ENCODE data around the gene ATF3.
A peak's percentile ranks its signal among the peaks of the same experiment; 100 is the strongest.
"Not testable (repeated sequence)": the region's sequence is repeated elsewhere in the genome, so short reads cannot be mapped to it uniquely, and the experiment has no call there.

The ATF3 gene

GRCh38 chr1:212652609-212653008 is 44.0 kb downstream of the ATF3 start:
- H3K4me3 ChIP-seq (ENCODE audit: low read depth, low read length), result no peak overlapping the region
- H3K27me3 ChIP-seq, result no peaks in the 10 kb centered on the region
- TF ChIP-seq, protein P1, sequence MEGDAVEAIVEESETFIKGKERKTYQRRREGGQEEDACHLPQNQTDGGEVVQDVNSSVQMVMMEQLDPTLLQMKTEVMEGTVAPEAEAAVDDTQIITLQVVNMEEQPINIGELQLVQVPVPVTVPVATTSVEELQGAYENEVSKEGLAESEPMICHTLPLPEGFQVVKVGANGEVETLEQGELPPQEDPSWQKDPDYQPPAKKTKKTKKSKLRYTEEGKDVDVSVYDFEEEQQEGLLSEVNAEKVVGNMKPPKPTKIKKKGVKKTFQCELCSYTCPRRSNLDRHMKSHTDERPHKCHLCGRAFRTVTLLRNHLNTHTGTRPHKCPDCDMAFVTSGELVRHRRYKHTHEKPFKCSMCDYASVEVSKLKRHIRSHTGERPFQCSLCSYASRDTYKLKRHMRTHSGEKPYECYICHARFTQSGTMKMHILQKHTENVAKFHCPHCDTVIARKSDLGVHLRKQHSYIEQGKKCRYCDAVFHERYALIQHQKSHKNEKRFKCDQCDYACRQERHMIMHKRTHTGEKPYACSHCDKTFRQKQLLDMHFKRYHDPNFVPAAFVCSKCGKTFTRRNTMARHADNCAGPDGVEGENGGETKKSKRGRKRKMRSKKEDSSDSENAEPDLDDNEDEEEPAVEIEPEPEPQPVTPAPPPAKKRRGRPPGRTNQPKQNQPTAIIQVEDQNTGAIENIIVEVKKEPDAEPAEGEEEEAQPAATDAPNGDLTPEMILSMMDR (IDR thresholded peaks at IDR 0.05; ENCODE audit: low read depth, low read length), result no peak
- H3K9me3 ChIP-seq, result no peaks in the 10 kb centered on the region
- DNase-seq, result no peak
- H3K36me3 ChIP-seq, result no peaks in the 10 kb centered on the region
- no peaks in the 10 kb centered on the region for H3K4me1 ChIP-seq

DNA sequence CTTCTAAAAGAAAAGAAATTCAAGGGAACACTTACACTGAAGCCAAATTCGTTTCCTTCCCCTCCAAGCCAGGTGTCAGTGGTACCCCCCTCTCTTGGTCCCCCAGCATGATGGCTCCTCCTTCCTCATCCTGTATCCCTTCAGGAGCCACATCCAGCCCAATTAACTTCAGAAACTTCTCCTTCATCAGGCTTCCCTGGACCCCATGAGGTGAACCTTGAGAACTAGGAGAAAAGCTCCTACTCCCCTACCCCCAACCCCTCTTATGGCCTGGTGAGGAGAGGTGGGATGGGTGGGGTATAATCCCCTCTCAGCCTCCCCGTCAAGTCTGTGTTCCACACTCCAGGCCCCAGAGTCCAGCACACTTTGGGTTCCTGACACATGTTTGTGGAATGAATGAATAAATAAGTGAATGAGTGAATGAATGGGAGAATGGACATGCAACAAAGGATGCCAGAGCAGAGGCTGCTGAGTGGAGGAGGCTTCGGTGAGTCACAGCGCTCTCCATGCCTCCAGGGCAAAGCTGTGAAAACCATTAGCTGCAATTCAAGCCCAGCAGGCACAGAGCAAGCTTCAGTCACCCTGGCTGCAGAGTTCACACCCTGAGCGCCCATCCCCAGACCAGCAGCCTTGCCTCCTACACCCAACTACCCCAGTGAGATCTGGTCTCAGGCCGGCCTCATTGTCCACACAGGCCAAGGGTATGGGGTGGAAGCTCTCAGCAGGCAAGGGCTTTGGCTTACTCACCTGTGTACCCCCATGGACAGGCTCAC is 47.3 kb downstream of the ATF3 start:
- peak; percentile 37 for DNase-seq
- Histone ChIP-seq H3K27me3 (no peaks in the 10 kb centered on the region), H3K9me3 (no peaks in the 10 kb centered on the region), H3K4me1 (no peaks in the 10 kb centered on the region), H3K36me3 (no peaks in the 10 kb centered on the region), H3K4me3 (ENCODE audit: low read depth, low read length) (no peak overlapping the region)
- TF ChIP-seq, protein P1 (IDR thresholded peaks at IDR 0.05; ENCODE audit: low read depth, low read length), result no peak

DNA sequence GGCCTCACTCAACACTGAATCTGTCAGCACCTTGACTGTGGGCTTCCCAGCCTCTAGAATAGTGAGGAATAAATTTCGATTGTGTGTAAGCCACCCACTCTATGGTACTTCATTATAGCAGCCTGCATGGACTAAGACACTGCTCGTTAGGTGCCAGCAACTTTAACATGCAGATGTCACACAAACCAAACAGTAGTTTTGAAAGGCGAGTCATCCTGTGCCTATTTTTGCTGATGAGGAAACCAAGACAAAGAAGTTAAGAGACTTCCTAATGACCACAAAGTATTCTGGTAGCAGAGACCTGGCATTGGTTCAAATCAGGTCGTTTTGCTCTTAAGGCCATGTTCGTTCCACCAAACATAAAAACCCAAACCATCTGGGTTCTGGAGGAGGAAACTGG is 48.2 kb downstream of the ATF3 start:
- H3K36me3 ChIP-seq, result no peaks in the 10 kb centered on the region
- H3K9me3 ChIP-seq, result no peaks in the 10 kb centered on the region
- TF ChIP-seq, protein P1 (IDR thresholded peaks at IDR 0.05; ENCODE audit: low read depth, low read length), result no peak
- H3K27me3 ChIP-seq, result no peaks in the 10 kb centered on the region
- no peak overlapping the region for H3K4me3 ChIP-seq (ENCODE audit: low read depth, low read length)
- no peaks in the 10 kb centered on the region for H3K4me1 ChIP-seq
- no peak for DNase-seq

DNA sequence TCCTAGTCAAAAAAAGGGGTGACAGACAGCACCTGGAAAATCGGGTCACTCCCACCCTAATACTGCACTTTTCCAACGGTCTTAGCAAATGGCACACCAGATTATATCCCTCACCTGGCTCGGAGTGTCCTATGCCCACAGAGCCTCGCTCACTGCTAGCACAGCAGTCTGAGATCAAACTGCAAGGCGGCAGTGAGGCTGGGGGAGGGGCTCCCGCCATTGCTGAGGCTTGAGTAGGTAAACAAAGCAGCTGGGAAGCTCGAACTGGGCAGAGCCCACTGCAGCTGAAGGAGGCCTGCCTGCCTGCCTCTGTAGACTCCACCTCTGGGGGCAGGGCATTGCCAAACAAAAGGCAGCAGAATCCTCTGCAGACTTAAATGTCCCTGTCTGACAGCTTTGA is 49.7 kb downstream of the ATF3 start:
- not testable (repeated sequence) for H3K4me3 ChIP-seq (ENCODE audit: low read depth, low read length); DNase-seq

DNA sequence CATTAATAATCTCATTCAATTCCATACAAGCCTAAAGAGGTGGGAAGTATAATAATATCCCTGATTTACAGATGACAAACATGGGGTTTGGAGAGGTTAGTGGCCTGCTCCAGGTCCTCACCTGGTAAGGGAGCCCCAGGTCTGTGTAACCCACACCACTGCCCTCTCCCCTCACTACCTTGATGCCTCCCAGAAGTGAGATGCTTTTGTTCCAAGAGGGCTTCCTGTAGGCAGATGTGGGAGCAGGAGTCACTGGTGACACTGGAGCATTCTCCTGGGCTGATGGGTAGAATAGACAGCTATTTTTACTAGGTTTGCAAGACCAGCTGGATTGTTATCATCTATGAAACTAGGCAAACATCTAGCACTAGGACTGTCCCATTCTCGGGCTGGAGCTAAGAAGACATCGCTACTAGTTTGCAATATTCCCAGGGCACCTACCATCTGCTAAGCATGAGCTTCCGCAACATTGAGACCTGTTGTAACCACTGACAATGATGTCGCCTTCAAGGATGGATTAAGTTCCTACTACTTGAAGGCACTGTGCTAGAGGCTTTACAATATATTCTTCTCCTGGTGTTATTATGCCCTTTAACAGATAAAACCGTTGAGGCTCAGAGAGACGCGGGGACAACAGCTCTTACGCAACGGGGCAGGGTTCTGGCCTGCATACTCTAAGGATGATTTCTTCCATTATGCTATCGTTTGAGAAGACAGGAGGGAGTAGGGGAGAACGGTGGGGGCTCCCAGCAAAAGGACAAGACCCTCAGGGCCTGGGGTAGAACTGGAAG is 56.0 kb downstream of the ATF3 start:
- DNase-seq, result no peak
- Histone ChIP-seq H3K36me3 (no peaks in the 10 kb centered on the region), H3K4me3 (ENCODE audit: low read depth, low read length) (no peak overlapping the region; the same call in 1 of the 2 replicates), H3K27me3 (no peaks in the 10 kb centered on the region), H3K4me1 (peaks cover 20% of the 10 kb centered on the region), H3K9me3 (no peaks in the 10 kb centered on the region)
- TF ChIP-seq, protein P1 (IDR thresholded peaks at IDR 0.05; ENCODE audit: low read depth, low read length), result no peak

More for the DNA sequence above, 49.7 kb downstream of the ATF3 start:
- not testable (repeated sequence) for H3K27me3 ChIP-seq, H3K36me3 ChIP-seq, H3K4me1 ChIP-seq, H3K9me3 ChIP-seq

DNA sequence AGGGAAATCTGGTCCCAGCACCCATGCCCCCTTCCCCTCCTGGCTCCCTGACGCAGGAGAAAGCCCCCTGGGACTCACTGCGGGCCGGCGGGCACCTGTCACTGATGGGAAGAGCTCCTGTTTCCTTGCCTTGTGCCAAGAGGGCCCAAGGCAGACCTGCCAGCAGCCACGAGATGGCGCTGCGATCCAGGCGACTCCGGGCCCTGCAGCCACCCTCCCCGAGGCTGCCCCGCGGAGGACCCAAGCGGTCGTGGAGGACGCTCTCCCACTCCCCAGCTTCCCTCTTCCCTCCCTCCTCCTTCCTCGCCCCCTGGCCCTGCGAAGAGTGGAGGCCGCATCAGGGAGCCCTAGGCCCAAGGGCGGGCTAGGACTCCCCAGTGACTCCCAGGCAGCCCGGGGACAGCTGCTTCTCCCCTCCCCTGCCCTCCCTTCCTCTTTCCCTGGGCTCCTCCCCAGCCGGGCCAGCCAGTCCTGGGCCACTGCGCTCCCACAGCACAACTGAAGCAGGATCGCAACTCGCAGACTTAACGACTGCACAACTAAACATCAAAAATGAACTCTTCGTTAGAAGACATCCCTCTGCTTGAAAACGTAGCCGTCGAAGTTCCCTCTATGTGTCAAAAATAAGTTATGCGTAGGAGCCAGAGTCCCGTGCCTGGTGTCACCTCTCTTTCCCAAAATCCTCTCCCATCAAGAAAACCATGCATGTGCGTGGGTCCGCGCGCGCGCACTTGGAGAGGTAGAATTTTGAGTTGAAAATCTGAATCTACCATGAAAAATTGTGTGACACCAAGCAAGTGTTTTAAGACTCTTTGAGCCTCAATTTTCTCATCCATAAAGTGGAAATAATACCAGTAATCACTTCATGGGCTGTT is 56.9 kb downstream of the ATF3 start:
- Histone ChIP-seq H3K36me3 (no peaks in the 10 kb centered on the region), H3K9me3 (no peaks in the 10 kb centered on the region), H3K4me3 (ENCODE audit: low read depth, low read length) (peak overlapping the region; percentile 60), H3K4me1 (peaks cover 24% of the 10 kb centered on the region), H3K27me3 (no peaks in the 10 kb centered on the region)
- TF ChIP-seq, protein P1 (IDR thresholded peaks at IDR 0.05; ENCODE audit: low read depth, low read length), result peak; percentile 73
- peak; percentile 82 for DNase-seq

All from BE2C (cell line).